ENCODE data around the gene MCUB. TPM values are rescaled to one million over a fixed set of nuclear protein-coding genes. Genes with fewer than 3 reads are reported as not detected.
"Not testable (repeated sequence)": the region's sequence is repeated elsewhere in the genome, so short reads cannot be mapped to it uniquely, and the experiment has no call there.

The MCUB gene
- total and polyA plus RNA-seq, 2 donors: 41.2 to 62.3 TPM

- Histone ChIP-seq H3K9me3 (ENCODE audit: control insufficient read depth in 2 of 2, insufficient read depth in 1 of 2, low read length in 1 of 2) (peaks cover 0 to 2% of the 10 kb centered on the region in 2 donors), H3K4me1 (ENCODE audit: control insufficient read depth in 2 of 2, insufficient read depth in 2 of 2, low read length in 2 of 2) (peaks cover 0 to 5% of the 10 kb centered on the region in 2 donors), H3K36me3 (ENCODE audit: control insufficient read depth in 2 of 2, insufficient read depth in 2 of 2, low read length in 1 of 2) (no peaks in the 10 kb centered on the region), H3K4me3 (ENCODE audit: low read length in 2 of 2) (no peak overlapping the region), H3K27ac (ENCODE audit: low read depth in 1 of 2, low read length in 1 of 2) (no peak overlapping the region), H3K27me3 (ENCODE audit: control insufficient read depth in 2 of 2, insufficient read depth in 1 of 2, low read length in 1 of 2) (no peaks in the 10 kb centered on the region)
- no peak for DNase-seq (ENCODE audit: low read depth in 6 of 9, low spot score in 9 of 9)
- 98% methylated on average over 3 of the region's 3 CpGs for WGBS
Measured at GRCh38 chr4:109572154-109572553, 12.1 kb downstream of the MCUB start.

GRCh38 chr4:109574443-109574850 is 14.4 kb downstream of the MCUB start:
- no peak overlapping the region for H3K4me3 ChIP-seq (ENCODE audit: low read length in 2 of 2)
- 91% methylated on average over 6 of the region's 6 CpGs for WGBS
- DNase-seq (ENCODE audit: low read depth in 6 of 9, low spot score in 9 of 9): peak in 2 of 9 donors; percentile 18 to 45
- H3K27me3 ChIP-seq (ENCODE audit: control insufficient read depth in 2 of 2, insufficient read depth in 1 of 2, low read length in 1 of 2): no peaks in the 10 kb centered on the region
- H3K36me3 ChIP-seq (ENCODE audit: control insufficient read depth in 2 of 2, insufficient read depth in 2 of 2, low read length in 1 of 2): no peaks in the 10 kb centered on the region
- peaks cover 0 to 2% of the 10 kb centered on the region in 2 donors for H3K9me3 ChIP-seq (ENCODE audit: control insufficient read depth in 2 of 2, insufficient read depth in 1 of 2, low read length in 1 of 2)
- no peak overlapping the region for H3K27ac ChIP-seq (ENCODE audit: low read depth in 1 of 2, low read length in 1 of 2)
- H3K4me1 ChIP-seq (ENCODE audit: control insufficient read depth in 2 of 2, insufficient read depth in 2 of 2, low read length in 2 of 2): peaks cover 0 to 5% of the 10 kb centered on the region in 2 donors

- H3K27me3 ChIP-seq (ENCODE audit: control insufficient read depth in 2 of 2, insufficient read depth in 1 of 2, low read length in 1 of 2): no peaks in the 10 kb centered on the region
- H3K27ac ChIP-seq (ENCODE audit: low read depth in 1 of 2, low read length in 1 of 2): no peak overlapping the region
- H3K4me3 ChIP-seq (ENCODE audit: low read length in 2 of 2): no peak overlapping the region
- peaks cover 0 to 5% of the 10 kb centered on the region in 2 donors for H3K4me1 ChIP-seq (ENCODE audit: control insufficient read depth in 2 of 2, insufficient read depth in 2 of 2, low read length in 2 of 2)
- H3K9me3 ChIP-seq (ENCODE audit: control insufficient read depth in 2 of 2, insufficient read depth in 1 of 2, low read length in 1 of 2): peaks cover 0 to 2% of the 10 kb centered on the region in 2 donors
- DNase-seq (ENCODE audit: low read depth in 6 of 9, low spot score in 9 of 9): no peak
- WGBS: 81% methylated on average over 7 of the region's 7 CpGs
- no peaks in the 10 kb centered on the region for H3K36me3 ChIP-seq (ENCODE audit: control insufficient read depth in 2 of 2, insufficient read depth in 2 of 2, low read length in 1 of 2)
Measured at GRCh38 chr4:109574931-109575804, 15.1 kb downstream of the MCUB start.

GRCh38 chr4:109576462-109576861 is 16.4 kb downstream of the MCUB start:
- Histone ChIP-seq H3K4me1 (ENCODE audit: control insufficient read depth in 2 of 2, insufficient read depth in 2 of 2, low read length in 2 of 2) (peaks cover 0 to 5% of the 10 kb centered on the region in 2 donors), H3K36me3 (ENCODE audit: control insufficient read depth in 2 of 2, insufficient read depth in 2 of 2, low read length in 1 of 2) (no peaks in the 10 kb centered on the region), H3K27me3 (ENCODE audit: control insufficient read depth in 2 of 2, insufficient read depth in 1 of 2, low read length in 1 of 2) (no peaks in the 10 kb centered on the region), H3K9me3 (ENCODE audit: control insufficient read depth in 2 of 2, insufficient read depth in 1 of 2, low read length in 1 of 2) (peaks cover 0 to 2% of the 10 kb centered on the region in 2 donors), H3K27ac (ENCODE audit: low read depth in 1 of 2, low read length in 1 of 2) (no peak overlapping the region), H3K4me3 (ENCODE audit: low read length in 2 of 2) (no peak overlapping the region)
- DNase-seq (ENCODE audit: low read depth in 6 of 9, low spot score in 9 of 9): no peak
- WGBS: 93% methylated on average over 2 of the region's 2 CpGs

GRCh38 chr4:109578846-109579245 is 18.8 kb downstream of the MCUB start:
- Histone ChIP-seq H3K4me3 (ENCODE audit: low read length in 2 of 2) (no peak overlapping the region), H3K36me3 (ENCODE audit: control insufficient read depth in 2 of 2, insufficient read depth in 2 of 2, low read length in 1 of 2) (no peaks in the 10 kb centered on the region)
- 97% methylated on average over 3 of the region's 3 CpGs for WGBS

GRCh38 chr4:109579997-109580396 is 20.0 kb downstream of the MCUB start:
- not testable (repeated sequence) for H3K4me3 ChIP-seq (ENCODE audit: low read length in 2 of 2); DNase-seq (ENCODE audit: low read depth in 6 of 9, low spot score in 9 of 9); H3K9me3 ChIP-seq (ENCODE audit: control insufficient read depth in 2 of 2, insufficient read depth in 1 of 2, low read length in 1 of 2); H3K36me3 ChIP-seq (ENCODE audit: control insufficient read depth in 2 of 2, insufficient read depth in 2 of 2, low read length in 1 of 2); H3K27me3 ChIP-seq (ENCODE audit: control insufficient read depth in 2 of 2, insufficient read depth in 1 of 2, low read length in 1 of 2); H3K4me1 ChIP-seq (ENCODE audit: control insufficient read depth in 2 of 2, insufficient read depth in 2 of 2, low read length in 2 of 2); H3K27ac ChIP-seq (ENCODE audit: low read depth in 1 of 2, low read length in 1 of 2)
- WGBS: 97% methylated on average over 5 of the region's 5 CpGs

More at GRCh38 chr4:109578846-109579245, 18.8 kb downstream of the MCUB start:
- Histone ChIP-seq H3K9me3 (ENCODE audit: control insufficient read depth in 2 of 2, insufficient read depth in 1 of 2, low read length in 1 of 2) (peaks cover 0 to 1% of the 10 kb centered on the region in 2 donors), H3K4me1 (ENCODE audit: control insufficient read depth in 2 of 2, insufficient read depth in 2 of 2, low read length in 2 of 2) (peaks cover 0 to 5% of the 10 kb centered on the region in 2 donors), H3K27me3 (ENCODE audit: control insufficient read depth in 2 of 2, insufficient read depth in 1 of 2, low read length in 1 of 2) (no peaks in the 10 kb centered on the region), H3K27ac (ENCODE audit: low read depth in 1 of 2, low read length in 1 of 2) (no peak overlapping the region)
- DNase-seq (ENCODE audit: low read depth in 6 of 9, low spot score in 9 of 9): no peak

- Histone ChIP-seq H3K4me3 (ENCODE audit: low read length in 2 of 2) (no peak overlapping the region), H3K9me3 (ENCODE audit: control insufficient read depth in 2 of 2, insufficient read depth in 1 of 2, low read length in 1 of 2) (peaks cover 0 to 10% of the 10 kb centered on the region in 2 donors), H3K27ac (ENCODE audit: low read depth in 1 of 2, low read length in 1 of 2) (no peak overlapping the region), H3K4me1 (ENCODE audit: control insufficient read depth in 2 of 2, insufficient read depth in 2 of 2, low read length in 2 of 2) (peaks cover 0 to 6% of the 10 kb centered on the region in 2 donors), H3K27me3 (ENCODE audit: control insufficient read depth in 2 of 2, insufficient read depth in 1 of 2, low read length in 1 of 2) (no peaks in the 10 kb centered on the region), H3K36me3 (ENCODE audit: control insufficient read depth in 2 of 2, insufficient read depth in 2 of 2, low read length in 1 of 2) (no peaks in the 10 kb centered on the region)
- peak in 1 of 9 donors; percentile 18 for DNase-seq (ENCODE audit: low read depth in 6 of 9, low spot score in 9 of 9)
- 85% methylated on average over 4 of the region's 4 CpGs for WGBS
Measured at GRCh38 chr4:109588176-109588575, 28.1 kb downstream of the MCUB start.

- no peaks in the 10 kb centered on the region for H3K36me3 ChIP-seq (ENCODE audit: control insufficient read depth in 2 of 2, insufficient read depth in 2 of 2, low read length in 1 of 2)
- no peak overlapping the region for H3K4me3 ChIP-seq (ENCODE audit: low read length in 2 of 2)
- H3K27me3 ChIP-seq (ENCODE audit: control insufficient read depth in 2 of 2, insufficient read depth in 1 of 2, low read length in 1 of 2): no peaks in the 10 kb centered on the region
- H3K4me1 ChIP-seq (ENCODE audit: control insufficient read depth in 2 of 2, insufficient read depth in 2 of 2, low read length in 2 of 2): peaks cover 0 to 6% of the 10 kb centered on the region in 2 donors
- DNase-seq (ENCODE audit: low read depth in 6 of 9, low spot score in 9 of 9): no peak
- 93% methylated on average over 2 of the region's 2 CpGs for WGBS
- H3K9me3 ChIP-seq (ENCODE audit: control insufficient read depth in 2 of 2, insufficient read depth in 1 of 2, low read length in 1 of 2): peaks cover 0 to 10% of the 10 kb centered on the region in 2 donors
- no peak overlapping the region for H3K27ac ChIP-seq (ENCODE audit: low read depth in 1 of 2, low read length in 1 of 2)
Measured at GRCh38 chr4:109589119-109589518, 29.1 kb downstream of the MCUB start.

- Histone ChIP-seq H3K36me3 (ENCODE audit: control insufficient read depth in 2 of 2, insufficient read depth in 2 of 2, low read length in 1 of 2) (no peaks in the 10 kb centered on the region), H3K27ac (ENCODE audit: low read depth in 1 of 2, low read length in 1 of 2) (no peak overlapping the region)
Measured at GRCh38 chr4:109589605-109590004, 29.6 kb downstream of the MCUB start.

More at GRCh38 chr4:109589605-109590004, 29.6 kb downstream of the MCUB start:
- peaks cover 0 to 10% of the 10 kb centered on the region in 2 donors for H3K9me3 ChIP-seq (ENCODE audit: control insufficient read depth in 2 of 2, insufficient read depth in 1 of 2, low read length in 1 of 2)
- no peaks in the 10 kb centered on the region for H3K27me3 ChIP-seq (ENCODE audit: control insufficient read depth in 2 of 2, insufficient read depth in 1 of 2, low read length in 1 of 2)
- DNase-seq (ENCODE audit: low read depth in 6 of 9, low spot score in 9 of 9): no peak
- WGBS: 96% methylated on average over 2 of the region's 2 CpGs
- peaks cover 0 to 6% of the 10 kb centered on the region in 2 donors for H3K4me1 ChIP-seq (ENCODE audit: control insufficient read depth in 2 of 2, insufficient read depth in 2 of 2, low read length in 2 of 2)
- no peak overlapping the region for H3K4me3 ChIP-seq (ENCODE audit: low read length in 2 of 2)
